ENCODE data around the gene SAXO1. TPM values are rescaled to one million over a fixed set of nuclear protein-coding genes. Genes with fewer than 3 reads are reported as not detected.

Gene SAXO1
- total RNA-seq, 1 experiment from 2014 or later: not detected

DNA sequence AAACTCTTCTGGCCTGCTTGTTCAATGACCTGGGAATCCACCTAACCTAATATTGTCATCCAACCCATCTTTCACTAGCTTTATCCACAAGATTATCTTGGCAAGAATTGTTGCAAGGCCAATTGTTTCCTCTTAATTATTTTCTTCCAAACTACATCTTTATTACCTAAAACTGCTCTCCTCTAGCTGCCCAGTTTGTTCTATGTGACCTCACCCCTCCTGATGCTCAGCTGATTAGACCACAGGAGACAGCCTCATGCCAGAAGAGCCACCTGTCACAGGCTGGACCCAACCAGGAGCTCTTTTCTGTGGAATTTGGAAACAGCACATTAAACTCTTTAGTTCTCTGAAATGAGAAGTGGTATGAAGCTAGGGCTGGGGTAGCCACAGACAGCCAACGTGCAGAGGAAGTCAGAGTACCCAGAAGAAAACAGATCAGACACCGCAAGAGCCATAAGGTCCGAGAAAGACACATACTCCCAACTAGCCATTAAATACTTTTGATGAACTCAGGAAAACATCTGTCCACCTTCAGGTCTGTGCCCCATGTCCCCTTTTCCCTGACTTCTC lies 12.0 kb downstream of the SAXO1 start:
- Histone ChIP-seq H3K27ac (ENCODE audit: low read depth, low read length) (no peak overlapping the region), H2AFZ (ENCODE audit: low read depth, low read length, poor library complexity, severe bottlenecking) (no peak overlapping the region), H3K4me3 (replicated peaks in 1 of 2; ENCODE audit: low read depth in 1 of 2, low read length in 2 of 2) (no peak overlapping the region), H3K9me3 (ENCODE audit: control insufficient read depth in 1 of 2, insufficient read depth in 1 of 2, low read depth in 1 of 2, low read length in 2 of 2) (no peaks in the 10 kb centered on the region), H3K9me2 (ENCODE audit: insufficient read depth) (no peaks in the 10 kb centered on the region), H3K9ac (ENCODE audit: low read length) (no peak overlapping the region), H3K36me3 (ENCODE audit: control insufficient read depth in 1 of 2, insufficient read depth in 2 of 2, low read length in 2 of 2) (no peaks in the 10 kb centered on the region), H3K27me3 (ENCODE audit: insufficient read depth, low read length) (peaks cover 2% of the 10 kb centered on the region; the same call in 1 of the 2 replicates), H3K4me2 (ENCODE audit: low read length) (no peak overlapping the region), H3K4me1 (ENCODE audit: control insufficient read depth in 1 of 2, insufficient read depth in 2 of 2, low read length in 2 of 2) (no peaks in the 10 kb centered on the region), H3K79me2 (ENCODE audit: insufficient read depth, low read length) (no peaks in the 10 kb centered on the region), H4K20me1 (ENCODE audit: insufficient read depth) (no peaks in the 10 kb centered on the region)
- no peak for TF ChIP-seq ZFX (IDR thresholded peaks at IDR 0.05)
- TF ChIP-seq SRF (IDR thresholded peaks at IDR 0.05; ENCODE audit: low read depth): no peak
- no peak for TF ChIP-seq CBX3 (IDR thresholded peaks at IDR 0.05; ENCODE audit: low read depth)
- TF ChIP-seq, protein P1, sequence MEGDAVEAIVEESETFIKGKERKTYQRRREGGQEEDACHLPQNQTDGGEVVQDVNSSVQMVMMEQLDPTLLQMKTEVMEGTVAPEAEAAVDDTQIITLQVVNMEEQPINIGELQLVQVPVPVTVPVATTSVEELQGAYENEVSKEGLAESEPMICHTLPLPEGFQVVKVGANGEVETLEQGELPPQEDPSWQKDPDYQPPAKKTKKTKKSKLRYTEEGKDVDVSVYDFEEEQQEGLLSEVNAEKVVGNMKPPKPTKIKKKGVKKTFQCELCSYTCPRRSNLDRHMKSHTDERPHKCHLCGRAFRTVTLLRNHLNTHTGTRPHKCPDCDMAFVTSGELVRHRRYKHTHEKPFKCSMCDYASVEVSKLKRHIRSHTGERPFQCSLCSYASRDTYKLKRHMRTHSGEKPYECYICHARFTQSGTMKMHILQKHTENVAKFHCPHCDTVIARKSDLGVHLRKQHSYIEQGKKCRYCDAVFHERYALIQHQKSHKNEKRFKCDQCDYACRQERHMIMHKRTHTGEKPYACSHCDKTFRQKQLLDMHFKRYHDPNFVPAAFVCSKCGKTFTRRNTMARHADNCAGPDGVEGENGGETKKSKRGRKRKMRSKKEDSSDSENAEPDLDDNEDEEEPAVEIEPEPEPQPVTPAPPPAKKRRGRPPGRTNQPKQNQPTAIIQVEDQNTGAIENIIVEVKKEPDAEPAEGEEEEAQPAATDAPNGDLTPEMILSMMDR (IDR thresholded peaks at IDR 0.05 in 2 of 3, conservative IDR thresholded peaks at IDR 0.05 in 1 of 3; ENCODE audit: borderline replicate concordance in 1 of 3, insufficient read depth in 1 of 3, low read depth in 2 of 3, low read length in 2 of 3): no peak
- TF ChIP-seq YY1 (IDR thresholded peaks at IDR 0.05; ENCODE audit: extremely low read depth, insufficient replicate concordance, low read depth, low read length): no peak
- TF ChIP-seq FOSL1 (IDR thresholded peaks at IDR 0.05; ENCODE audit: low read depth): no peak
- TF ChIP-seq CEBPB (IDR thresholded peaks at IDR 0.05; ENCODE audit: low read depth): no peak
- TF ChIP-seq, protein P2, sequence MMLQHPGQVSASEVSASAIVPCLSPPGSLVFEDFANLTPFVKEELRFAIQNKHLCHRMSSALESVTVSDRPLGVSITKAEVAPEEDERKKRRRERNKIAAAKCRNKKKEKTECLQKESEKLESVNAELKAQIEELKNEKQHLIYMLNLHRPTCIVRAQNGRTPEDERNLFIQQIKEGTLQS (IDR thresholded peaks at IDR 0.05): no peak
- no peak for TF ChIP-seq EZH2phosphoT487 (IDR thresholded peaks at IDR 0.05; ENCODE audit: borderline replicate concordance)
- TF ChIP-seq RAD21 (IDR thresholded peaks at IDR 0.05; ENCODE audit: low read depth): no peak
- TF ChIP-seq ZNF274 (IDR thresholded peaks at IDR 0.05; ENCODE audit: low read depth, low read length): no peak
- no peak for TF ChIP-seq SIN3A (IDR thresholded peaks at IDR 0.05; ENCODE audit: low read depth)
- no peak for TF ChIP-seq POLR2A (IDR thresholded peaks at IDR 0.05; ENCODE audit: borderline replicate concordance, extremely low read depth, insufficient read depth, insufficient read length)
- no peak for TF ChIP-seq SP1 (IDR thresholded peaks at IDR 0.05; ENCODE audit: low read depth)
- no peak for TF ChIP-seq JUND (IDR thresholded peaks at IDR 0.05)
- no peak for TF ChIP-seq ZBTB33 (IDR thresholded peaks at IDR 0.05; ENCODE audit: extremely low read depth, insufficient replicate concordance, low read length)
- TF ChIP-seq EZH2 (IDR thresholded peaks at IDR 0.05): no peak
- TF ChIP-seq EGR1 (IDR thresholded peaks at IDR 0.05; ENCODE audit: low read depth): no peak
- TF ChIP-seq TCF7L2 (IDR thresholded peaks at IDR 0.05; ENCODE audit: borderline replicate concordance, extremely low read depth, insufficient read depth, insufficient read length): no peak
- TF ChIP-seq, protein P3, sequence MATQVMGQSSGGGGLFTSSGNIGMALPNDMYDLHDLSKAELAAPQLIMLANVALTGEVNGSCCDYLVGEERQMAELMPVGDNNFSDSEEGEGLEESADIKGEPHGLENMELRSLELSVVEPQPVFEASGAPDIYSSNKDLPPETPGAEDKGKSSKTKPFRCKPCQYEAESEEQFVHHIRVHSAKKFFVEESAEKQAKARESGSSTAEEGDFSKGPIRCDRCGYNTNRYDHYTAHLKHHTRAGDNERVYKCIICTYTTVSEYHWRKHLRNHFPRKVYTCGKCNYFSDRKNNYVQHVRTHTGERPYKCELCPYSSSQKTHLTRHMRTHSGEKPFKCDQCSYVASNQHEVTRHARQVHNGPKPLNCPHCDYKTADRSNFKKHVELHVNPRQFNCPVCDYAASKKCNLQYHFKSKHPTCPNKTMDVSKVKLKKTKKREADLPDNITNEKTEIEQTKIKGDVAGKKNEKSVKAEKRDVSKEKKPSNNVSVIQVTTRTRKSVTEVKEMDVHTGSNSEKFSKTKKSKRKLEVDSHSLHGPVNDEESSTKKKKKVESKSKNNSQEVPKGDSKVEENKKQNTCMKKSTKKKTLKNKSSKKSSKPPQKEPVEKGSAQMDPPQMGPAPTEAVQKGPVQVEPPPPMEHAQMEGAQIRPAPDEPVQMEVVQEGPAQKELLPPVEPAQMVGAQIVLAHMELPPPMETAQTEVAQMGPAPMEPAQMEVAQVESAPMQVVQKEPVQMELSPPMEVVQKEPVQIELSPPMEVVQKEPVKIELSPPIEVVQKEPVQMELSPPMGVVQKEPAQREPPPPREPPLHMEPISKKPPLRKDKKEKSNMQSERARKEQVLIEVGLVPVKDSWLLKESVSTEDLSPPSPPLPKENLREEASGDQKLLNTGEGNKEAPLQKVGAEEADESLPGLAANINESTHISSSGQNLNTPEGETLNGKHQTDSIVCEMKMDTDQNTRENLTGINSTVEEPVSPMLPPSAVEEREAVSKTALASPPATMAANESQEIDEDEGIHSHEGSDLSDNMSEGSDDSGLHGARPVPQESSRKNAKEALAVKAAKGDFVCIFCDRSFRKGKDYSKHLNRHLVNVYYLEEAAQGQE (IDR thresholded peaks at IDR 0.05; ENCODE audit: low read depth): no peak
- ATAC-seq (no peak), DNase-seq (ENCODE audit: low read depth, low spot score) (no peak)
- ChIA-PET POLR2A (no interaction called here), RAD21 (ENCODE audit: low non-redundant PET in 1 of 2, low total read pairs in 2 of 2, uncharacterized antibody in 2 of 2, unreplicated experiment in 2 of 2) (no interaction called here), CTCF (interaction anchor here (1.1 kb wide), 1 partner anchor 8 kb away, joined by 4 read pairs; no protein-coding TSS in a partner anchor)
- BruUV-seq (replicated peaks): no TSS peak
- intact Hi-C loops (cut with micrococcal nuclease): no loop called here

All from HCT116 (cell line).